GM23338 (cell line): ENCODE measurements around the gene DET1. TPM values are rescaled to one million over a fixed set of nuclear protein-coding genes. Genes with fewer than 3 reads are reported as not detected.

Experiments
- ATAC-seq: fragments of 200-7000 bp; cut with Tn5 transposase; 3 replicates; pipeline ENCODE4 v1.9.1; 2020
- DNase-seq: peaks from one replicate; pipeline ENCODE4 v3.0.0-alpha.2; 2015; ENCODE audit warnings: low spot score
- H2AFZ ChIP-seq: fragments of 200-600 bp; sonication (generic); 2 replicates; pipeline ENCODE4 v1.8.0; 2016; ENCODE audit warnings: antibody characterized with exemption, mild to moderate bottlenecking, moderate library complexity
- H3F3A ChIP-seq: fragments of 200-600 bp; sonication (generic); replicated peaks from 2 replicates; pipeline ENCODE4 v1.8.0; 2017; ENCODE audit warnings: antibody characterized with exemption, mixed run types, low read depth
- H3K27ac ChIP-seq: fragments of 200-600 bp; sonication (generic); 2 replicates; pipeline ENCODE4 v1.6.1; 2016; ENCODE audit warnings: low read depth
- H3K27me3 ChIP-seq: fragments of 200-600 bp; sonication (generic); 2 replicates; pipeline ENCODE4 v1.8.0; 2016; ENCODE audit warnings: mild to moderate bottlenecking, mixed run types, moderate library complexity; ENCODE audit not compliant: insufficient read depth
- H3K36me3 ChIP-seq: fragments of 200-600 bp; sonication (generic); 2 replicates; pipeline ENCODE4 v1.8.0; 2016; ENCODE audit warnings: mild to moderate bottlenecking; ENCODE audit not compliant: insufficient read depth
- H3K4me1 ChIP-seq: fragments of 200-600 bp; sonication (generic); 2 replicates; pipeline ENCODE4 v1.8.0; 2016; ENCODE audit warnings: mild to moderate bottlenecking, moderate library complexity; ENCODE audit not compliant: insufficient read depth
- H3K4me2 ChIP-seq: fragments of 200-600 bp; sonication (generic); 2 replicates; pipeline ENCODE4 v1.7.1; 2017; ENCODE audit warnings: mixed run types
- H3K4me3 ChIP-seq: fragments of 200-600 bp; sonication (generic); 2 replicates; pipeline ENCODE4 v1.6.1; 2016; ENCODE audit warnings: mixed run types
- H3K79me2 ChIP-seq: fragments of 200-600 bp; sonication (generic); replicated peaks from 2 replicates; pipeline ENCODE4 v1.8.0; 2017; ENCODE audit warnings: mild to moderate bottlenecking; ENCODE audit not compliant: insufficient read depth
- H3K9me2 ChIP-seq: fragments of 200-600 bp; sonication (generic); 2 replicates; pipeline ENCODE4 v1.8.0; 2017; ENCODE audit not compliant: insufficient read depth
- H4K20me1 ChIP-seq: fragments of 200-600 bp; sonication (generic); replicated peaks from 2 replicates; pipeline ENCODE4 v1.8.0; 2017; ENCODE audit warnings: mild to moderate bottlenecking; ENCODE audit not compliant: insufficient read depth
- H3K27ac Mint-ChIP-seq: 2 replicates; pipeline ENCODE4 v1.8.0; 2020; ENCODE audit warnings: inconsistent platforms, mild to moderate bottlenecking, moderate library complexity, mixed read lengths
- H3K27me3 Mint-ChIP-seq: 3 replicates; pipeline ENCODE4 v1.8.0; 2022; ENCODE audit warnings: low read depth, mild to moderate bottlenecking, moderate library complexity, mixed read lengths, inconsistent platforms; ENCODE audit not compliant: insufficient read depth, poor library complexity
- H3K36me3 Mint-ChIP-seq: 3 replicates; pipeline ENCODE4 v1.8.0; 2021; ENCODE audit warnings: low read depth, mild to moderate bottlenecking, inconsistent platforms, moderate library complexity, mixed read lengths
- H3K4me1 Mint-ChIP-seq: 3 replicates; pipeline ENCODE4 v1.8.0; 2020; ENCODE audit warnings: mild to moderate bottlenecking, inconsistent platforms, mixed read lengths
- H3K4me3 Mint-ChIP-seq: 3 replicates; pipeline ENCODE4 v1.8.0; 2021; ENCODE audit warnings: moderate library complexity, mild to moderate bottlenecking, inconsistent platforms, mixed read lengths
- H3K9me3 Mint-ChIP-seq: 3 replicates; pipeline ENCODE4 v1.8.0; 2020; ENCODE audit warnings: moderate library complexity, mild to moderate bottlenecking, inconsistent platforms, mixed read lengths
- CREB1 ChIP-seq: fragments of 250-450 bp; sonication (Bioruptor Pico); IDR thresholded peaks from 2 replicates; pipeline ENCODE4 v1.5.0; 2020; ENCODE audit warnings: low read depth, mild to moderate bottlenecking, moderate library complexity
- CTCF ChIP-seq, 2 experiments: fragments of 200-600 bp in 1 of 2; sonication (generic) in 1 of 2; conservative IDR thresholded peaks; 2 replicates each; pipeline versions ENCODE4 v1.5.1 to v1.6.1; 2016 to 2017; ENCODE audit warnings: antibody characterized with exemption in 2 of 2, low read depth in 2 of 2, mild to moderate bottlenecking in 2 of 2, moderate library complexity in 1 of 2
- ETS1 ChIP-seq: IDR thresholded peaks from 2 replicates; pipeline ENCODE4 v1.6.1; 2016; ENCODE audit warnings: antibody characterized with exemption
- EZH2 ChIP-seq: fragments of 200-600 bp; sonication (generic); IDR thresholded peaks from one replicate; pipeline ENCODE4 v1.8.0; 2017; ENCODE audit warnings: antibody characterized with exemption, mild to moderate bottlenecking, low read depth; ENCODE audit not compliant: unreplicated experiment
- EZH2phosphoT487 ChIP-seq: fragments of 200-600 bp; sonication (generic); IDR thresholded peaks from one replicate; pipeline ENCODE4 v1.8.1; 2018; ENCODE audit warnings: antibody characterized with exemption; ENCODE audit not compliant: unreplicated experiment
- JUNB ChIP-seq: IDR thresholded peaks from one replicate; pipeline ENCODE4 v1.6.1; 2016; ENCODE audit warnings: antibody characterized with exemption; ENCODE audit not compliant: unreplicated experiment
- NANOG ChIP-seq: IDR thresholded peaks from 2 replicates; pipeline ENCODE4 v1.6.1; 2016; ENCODE audit warnings: antibody characterized with exemption, borderline replicate concordance
- POLR2AphosphoS5 ChIP-seq: IDR thresholded peaks from 2 replicates; pipeline ENCODE4 v1.6.1; 2016; ENCODE audit warnings: antibody characterized with exemption, low read depth
- REST ChIP-seq: IDR thresholded peaks from one replicate; pipeline ENCODE4 v1.6.1; 2018; ENCODE audit warnings: antibody characterized with exemption; ENCODE audit not compliant: unreplicated experiment
- STAT1 ChIP-seq: IDR thresholded peaks from one replicate; pipeline ENCODE4 v1.6.1; 2016; ENCODE audit warnings: antibody characterized with exemption; ENCODE audit not compliant: unreplicated experiment
- ZNF114 ChIP-seq: fragments of 250-450 bp; sonication (Bioruptor Pico); IDR thresholded peaks from 2 replicates; pipeline ENCODE4 v1.5.0; 2020; ENCODE audit warnings: mild to moderate bottlenecking, moderate library complexity
- ZNF331 ChIP-seq: fragments of 250-450 bp; sonication (Bioruptor Pico); IDR thresholded peaks from 2 replicates; pipeline ENCODE4 v1.5.0; 2020; ENCODE audit warnings: low read depth, mild to moderate bottlenecking, moderate library complexity
- ZNF462 ChIP-seq: fragments of 250-450 bp; sonication (Bioruptor Pico); IDR thresholded peaks from 2 replicates; pipeline ENCODE4 v1.5.0; 2020; ENCODE audit warnings: mild to moderate bottlenecking, moderate library complexity
- polyA plus RNA-seq: library from polyadenylated mRNA; unstranded; fragments of >200 nt; fragmentation: Nextera tagmentation; extraction: Ambion mirVana; gene quantifications from 2 replicates; pipeline ENCODE4 v1.2.1, GENCODE V29; 2016
- total RNA-seq: library from RNA; depleted of rRNA; stranded (reverse); fragments of >200 nt; shearing (Covaris generic); gene quantifications from 2 replicates; pipeline ENCODE4 v1.2.3, GENCODE V29; 2014

Gene DET1
- total and polyA plus RNA-seq, 2 experiments from 2014 or later = 4.2 to 8.6 TPM

GRCh38 chr15:88518903-88519302 is 27.6 kb downstream of the DET1 start:
- Histone ChIP-seq H4K20me1 (no peaks in the 10 kb centered on the region), H3K4me1 (no peaks in the 10 kb centered on the region), H2AFZ (no peak overlapping the region), H3K27ac (no peak overlapping the region), H3K36me3 (no peaks in the 10 kb centered on the region), H3K4me2 (no peak overlapping the region), H3K9me2 (no peaks in the 10 kb centered on the region), H3F3A (no peaks in the 10 kb centered on the region), H3K4me3 (no peak overlapping the region), H3K27me3 (no peaks in the 10 kb centered on the region), H3K79me2 (no peaks in the 10 kb centered on the region)
- H3K27ac Mint-ChIP-seq = no peak overlapping the region
- peaks cover 7% of the 10 kb centered on the region; the same call in 2 of the 3 replicates for H3K9me3 Mint-ChIP-seq
- ATAC-seq = no peak
- H3K36me3 Mint-ChIP-seq = peaks cover 15% of the 10 kb centered on the region; the same call in 2 of the 3 replicates
- no peak for DNase-seq
- TF ChIP-seq POLR2AphosphoS5 = no peak
- no peak for TF ChIP-seq CREB1 (CRISPR knock-in tag)
- no peak for TF ChIP-seq ZNF114 (CRISPR knock-in tag)
- TF ChIP-seq STAT1 = no peak
- TF ChIP-seq EZH2 = no peak
- no peak for TF ChIP-seq JUNB
- TF ChIP-seq REST = no peak
- no peak for TF ChIP-seq ZNF331
- TF ChIP-seq ZNF462 = no peak
- no peak for TF ChIP-seq CTCF (conservative IDR thresholded peaks at IDR 0.05; ENCODE audit: low read depth in 2 of 2)
- no peak for TF ChIP-seq EZH2phosphoT487
- no peak for TF ChIP-seq ETS1
- no peak for TF ChIP-seq NANOG
- no peaks in the 10 kb centered on the region for H3K4me1 Mint-ChIP-seq
- peaks cover 4% of the 10 kb centered on the region for H3K27me3 Mint-ChIP-seq
- no peak overlapping the region for H3K4me3 Mint-ChIP-seq
